GM19240 (cell line): ENCODE results near the gene KLF11.
A peak's percentile ranks its signal among the peaks of the same experiment; 100 is the strongest.
"Not testable (repeated sequence)": the region's sequence is repeated elsewhere in the genome, so short reads cannot be mapped to it uniquely, and the experiment has no call there.

ENCODE experiments used
- DNase-seq: peaks from one replicate; pipeline ENCODE4 v3.0.0; 2011; ENCODE audit warnings: low spot score; ENCODE audit not compliant: insufficient read length

The KLF11 gene

DNA sequence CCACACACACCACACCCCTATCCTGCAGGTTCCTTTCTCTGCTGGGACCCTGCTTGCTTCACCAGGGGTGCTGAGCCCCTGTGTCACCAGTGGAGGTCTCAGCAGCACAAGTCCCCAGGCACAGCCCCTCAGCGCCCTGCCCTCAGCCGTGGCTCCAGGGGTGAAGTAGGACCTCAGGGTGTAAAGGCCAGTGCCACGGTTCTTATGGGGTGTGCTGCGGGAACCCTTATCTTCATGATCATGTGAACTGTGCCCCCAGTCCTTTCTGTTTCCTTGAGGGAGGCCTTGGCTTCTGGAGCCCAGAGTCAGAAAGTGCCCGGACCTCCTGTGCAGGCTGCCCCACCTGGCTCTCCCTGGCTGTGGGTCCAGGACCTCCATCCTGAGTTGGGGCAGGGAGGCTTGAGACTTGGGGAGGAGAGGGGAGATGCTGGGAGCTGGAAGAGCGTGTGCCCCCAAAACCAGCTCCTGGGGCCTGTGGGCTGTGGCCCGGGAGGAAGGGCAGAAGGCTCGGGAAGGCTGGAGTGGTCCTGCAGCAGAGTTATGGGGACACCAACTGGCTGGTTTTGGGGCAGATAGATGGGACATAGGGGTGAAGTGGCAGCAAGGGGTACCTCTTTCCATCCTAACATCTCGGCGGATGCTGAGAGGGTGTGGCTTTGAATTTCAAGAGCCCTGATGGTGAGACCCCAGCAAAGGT, 20.2 kb upstream of the KLF11 start:
- DNase-seq = no peak

DNA sequence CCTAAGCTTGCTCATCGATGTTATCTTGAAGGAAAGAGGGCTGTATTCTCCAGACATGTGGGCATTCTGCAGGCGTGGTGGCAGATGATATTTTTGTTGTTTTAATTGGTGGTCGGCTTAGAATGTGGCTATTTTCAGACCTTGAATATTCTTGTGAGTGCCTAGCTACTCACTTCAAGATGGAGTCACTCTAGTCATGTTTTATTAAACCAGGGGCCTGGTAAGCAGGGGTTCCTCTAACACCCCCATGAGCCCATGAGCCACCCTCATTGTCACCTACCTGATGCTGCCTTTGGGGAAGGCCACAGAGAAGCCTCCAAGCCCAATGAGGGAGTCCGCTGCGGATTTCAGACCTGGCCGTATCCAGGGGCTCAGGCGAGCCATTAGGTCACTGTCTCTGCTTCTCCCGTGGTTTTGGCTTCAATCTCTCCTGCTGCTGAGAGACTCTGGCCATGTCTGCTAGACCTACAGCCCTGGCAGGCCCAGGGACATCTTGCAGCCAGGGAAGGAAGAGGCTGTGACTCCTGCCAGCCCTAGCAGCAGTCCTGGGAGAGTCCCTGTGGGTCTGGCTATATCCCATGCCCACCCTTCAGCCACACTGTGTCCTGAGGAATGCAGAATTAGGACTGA, 16.3 kb upstream of the KLF11 start:
- DNase-seq = no peak

DNA sequence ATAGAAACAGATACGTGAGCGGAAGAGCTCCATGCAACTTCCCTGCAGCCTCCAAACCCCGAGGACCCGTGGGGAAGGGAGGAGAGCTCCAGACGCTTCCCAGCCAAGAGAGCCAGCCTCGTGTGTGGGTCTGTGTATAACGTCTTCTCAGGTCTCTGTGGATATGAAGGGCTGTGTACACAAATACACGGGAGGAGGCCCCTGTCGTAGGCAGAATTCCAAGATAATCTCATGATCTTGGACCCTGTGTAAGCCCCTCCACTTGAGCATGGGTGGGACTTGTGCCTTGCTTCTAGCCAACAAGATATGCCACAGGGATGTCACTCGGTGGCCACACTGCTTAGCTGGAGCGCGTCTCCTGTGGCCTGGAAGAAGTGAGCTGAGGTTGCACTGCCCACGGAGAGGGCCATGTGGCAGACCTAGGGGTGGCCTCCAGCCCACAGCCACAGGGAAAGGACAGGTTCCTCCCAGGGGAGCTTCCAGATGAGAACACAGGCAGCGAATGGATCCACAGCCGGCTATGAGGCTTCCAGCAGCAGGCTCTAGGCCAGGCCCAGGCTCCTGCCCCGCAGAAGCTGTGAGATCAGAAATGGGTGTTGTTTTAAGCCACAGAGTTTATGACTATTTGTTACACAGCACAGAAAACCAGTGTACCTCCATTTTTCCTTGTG, 15.6 kb upstream of the KLF11 start:
- no peak for DNase-seq

DNA sequence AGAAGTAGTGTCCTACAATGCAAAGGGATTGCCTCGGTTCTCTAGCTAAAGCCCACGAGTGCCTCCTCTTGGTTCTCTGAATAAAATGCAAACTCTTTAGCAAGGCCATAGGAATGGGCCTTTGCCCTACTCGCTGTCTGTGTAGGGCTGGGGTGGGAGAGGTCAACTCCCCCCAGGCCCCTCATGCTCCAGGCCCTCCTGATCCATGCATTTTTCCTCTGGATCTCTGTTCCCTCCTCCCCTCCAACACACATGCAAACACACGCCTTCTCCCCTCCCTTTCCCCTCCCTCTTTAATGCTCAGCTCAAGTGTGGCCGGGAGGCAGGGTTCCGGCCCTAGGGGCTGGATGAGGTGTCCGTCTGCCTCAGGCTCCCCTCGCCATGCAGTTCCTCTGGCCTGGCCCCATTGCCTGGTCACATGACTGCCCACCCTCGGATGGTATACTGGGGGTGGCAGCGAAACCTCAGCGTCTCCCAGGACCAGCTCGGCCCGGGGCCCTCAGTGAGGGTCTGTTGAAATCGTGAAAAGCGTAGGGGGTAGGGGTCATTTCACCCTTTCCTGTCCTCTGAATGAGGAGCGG, 14.9 kb upstream of the KLF11 start:
- DNase-seq = no peak

DNA sequence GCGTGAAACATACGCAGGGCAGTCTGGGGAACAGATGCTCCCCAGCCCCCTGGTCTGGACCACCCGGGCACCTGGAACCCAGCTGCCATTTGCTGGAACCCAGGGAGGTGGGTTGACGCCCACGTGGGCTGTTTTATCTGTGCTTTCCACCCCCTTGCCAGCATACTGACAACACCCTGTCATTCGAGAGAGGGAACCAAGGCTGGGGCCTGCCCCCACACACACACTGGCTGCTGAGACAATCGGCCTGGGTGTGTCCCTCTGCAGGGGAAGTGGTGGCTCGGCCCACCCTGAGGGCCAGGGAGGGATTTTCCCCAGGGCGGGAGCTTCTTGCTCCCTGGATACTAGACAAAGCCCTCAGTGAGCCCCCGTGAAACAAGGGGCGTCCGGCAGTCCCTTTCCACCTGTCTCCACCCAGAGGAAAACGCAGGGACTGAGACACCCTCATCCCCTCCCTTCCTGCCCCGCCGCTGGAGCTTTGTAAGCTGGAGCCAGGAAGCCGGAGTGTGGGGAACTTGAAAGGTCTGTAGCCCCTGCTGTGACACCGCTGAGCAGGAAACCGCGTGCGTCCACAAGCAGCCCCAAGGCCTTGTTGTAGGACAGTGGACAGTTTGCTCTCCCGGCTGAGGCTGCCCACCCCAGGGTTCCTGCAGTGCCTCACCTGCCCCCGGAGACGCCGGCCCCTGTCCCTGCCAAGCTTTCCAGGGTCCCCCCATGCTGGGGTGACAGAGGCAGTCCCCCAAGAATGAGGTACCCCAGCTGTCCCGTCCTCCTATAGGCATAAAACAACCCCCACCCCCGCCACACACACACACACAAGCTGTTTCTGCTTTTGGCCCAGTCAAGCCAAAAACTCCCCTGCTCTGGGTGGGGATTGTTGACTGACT, 14.1 kb upstream of the KLF11 start:
- peak; percentile 61 for DNase-seq

DNA sequence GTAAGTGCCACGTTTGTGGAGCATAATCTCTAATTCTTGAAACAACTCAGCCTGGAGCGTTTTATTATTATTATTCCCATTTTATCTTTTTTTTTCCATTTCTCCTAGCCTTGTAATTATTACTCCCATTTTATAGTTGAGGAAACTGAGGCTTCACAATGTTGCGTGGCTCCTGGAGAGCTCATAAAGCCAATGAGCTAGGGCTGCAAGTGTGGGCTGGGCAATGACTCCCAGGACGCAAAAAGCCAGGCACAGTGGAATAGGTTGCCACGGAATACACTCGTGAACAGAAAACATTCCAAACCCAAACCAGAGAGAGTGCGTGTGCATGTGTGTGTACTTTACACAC, 13.5 kb upstream of the KLF11 start:
- DNase-seq = no peak

DNA sequence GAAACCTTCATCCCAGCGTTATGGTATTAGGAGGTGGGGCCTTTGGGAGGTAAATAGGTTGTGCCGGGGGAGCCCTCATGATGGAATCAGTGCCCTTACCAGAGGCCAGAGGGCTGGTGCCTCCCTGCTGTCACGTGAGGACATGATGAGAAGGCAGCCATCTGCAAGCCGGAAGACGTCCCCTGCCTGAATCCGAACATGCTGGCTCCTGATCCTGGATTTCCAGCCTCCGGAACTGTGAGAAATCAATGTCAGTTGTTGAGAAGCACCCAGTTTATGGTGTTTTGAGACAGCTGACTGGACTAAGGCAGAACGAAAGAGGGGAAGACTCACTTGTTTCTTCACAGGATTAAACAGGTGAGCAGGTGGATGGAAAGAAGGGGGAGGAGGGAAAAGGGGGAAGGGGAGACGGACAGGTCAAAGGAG, 13.0 kb upstream of the KLF11 start:
- DNase-seq = no peak

DNA sequence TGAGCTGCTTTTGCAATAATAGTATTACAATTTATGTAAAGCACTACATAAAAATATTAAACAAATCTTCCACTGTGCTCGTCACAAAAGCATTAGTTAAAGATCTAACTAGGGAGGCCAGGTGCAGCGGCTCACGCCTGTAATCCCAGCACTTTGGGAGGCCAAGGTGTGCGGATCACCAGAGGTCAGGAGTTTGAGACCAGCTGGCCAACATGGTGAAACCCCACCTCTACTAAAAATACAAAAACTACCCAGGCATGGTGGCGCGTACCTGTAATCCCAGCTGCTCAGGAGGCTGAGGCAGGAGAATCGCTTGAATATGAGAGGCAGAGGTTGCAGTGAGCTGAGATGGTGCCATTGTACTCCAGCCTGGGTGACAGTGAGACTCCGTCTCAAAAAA, 12.6 kb upstream of the KLF11 start:
- DNase-seq = not testable (repeated sequence)

DNA sequence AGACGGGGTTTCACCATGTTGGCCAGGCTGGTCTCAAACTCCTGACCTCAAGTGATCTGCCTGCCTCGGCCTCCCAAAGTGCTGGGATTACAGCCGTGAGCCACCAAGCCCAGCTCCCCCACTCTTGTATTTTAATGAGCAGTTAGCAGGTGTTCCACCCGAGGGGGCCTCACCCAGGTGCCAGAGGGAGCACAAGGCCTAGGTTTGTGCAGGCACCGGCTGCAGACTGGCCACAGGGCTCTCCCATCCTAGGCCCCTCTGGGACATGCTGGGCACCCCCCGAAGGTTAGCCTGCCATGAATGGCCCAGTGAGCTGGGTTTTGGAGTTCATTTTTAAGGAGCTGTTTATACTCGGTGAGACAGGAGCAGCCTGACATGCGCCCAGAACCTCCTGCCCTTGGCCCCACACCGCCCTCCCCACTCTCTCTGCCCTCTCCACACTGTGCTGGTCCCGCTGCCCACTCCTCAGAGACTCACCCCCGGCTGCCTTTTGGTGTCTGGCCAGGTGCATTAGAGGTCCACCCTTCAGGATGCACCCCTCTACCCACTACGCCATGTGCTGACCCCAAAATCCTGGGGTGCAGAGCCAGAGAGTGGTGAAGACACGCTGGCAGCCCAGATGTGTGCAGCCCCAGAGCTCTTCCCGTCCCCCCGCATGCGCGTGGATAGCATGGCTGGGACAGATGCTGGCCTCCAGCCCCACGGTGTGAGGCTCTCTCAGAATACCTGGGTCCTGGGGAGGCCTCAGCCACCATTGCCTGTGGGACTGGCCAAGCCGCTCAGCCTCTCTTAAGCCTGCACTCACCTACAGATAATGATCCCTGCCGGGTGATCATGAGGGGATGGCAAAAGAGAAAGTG, 11.2 kb upstream of the KLF11 start:
- DNase-seq = no peak

DNA sequence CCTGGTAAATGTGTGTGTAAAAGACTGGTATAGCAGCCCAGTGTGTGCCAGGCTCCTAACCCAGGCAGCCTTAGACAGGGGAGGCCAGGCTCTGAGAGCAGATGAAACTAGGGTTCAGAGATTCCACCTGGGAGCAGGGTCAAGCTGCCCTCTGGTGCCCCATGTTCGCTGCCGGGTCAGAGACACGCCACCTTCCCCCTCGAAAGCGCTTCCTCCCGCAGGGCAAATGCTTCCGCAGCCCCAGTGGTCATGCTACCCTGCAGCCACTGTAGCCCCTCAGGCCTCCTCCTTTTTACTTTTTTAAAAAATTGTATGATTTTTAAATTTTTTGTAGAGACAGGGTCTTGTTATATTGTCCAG, 10.6 kb upstream of the KLF11 start:
- DNase-seq = no peak

DNA sequence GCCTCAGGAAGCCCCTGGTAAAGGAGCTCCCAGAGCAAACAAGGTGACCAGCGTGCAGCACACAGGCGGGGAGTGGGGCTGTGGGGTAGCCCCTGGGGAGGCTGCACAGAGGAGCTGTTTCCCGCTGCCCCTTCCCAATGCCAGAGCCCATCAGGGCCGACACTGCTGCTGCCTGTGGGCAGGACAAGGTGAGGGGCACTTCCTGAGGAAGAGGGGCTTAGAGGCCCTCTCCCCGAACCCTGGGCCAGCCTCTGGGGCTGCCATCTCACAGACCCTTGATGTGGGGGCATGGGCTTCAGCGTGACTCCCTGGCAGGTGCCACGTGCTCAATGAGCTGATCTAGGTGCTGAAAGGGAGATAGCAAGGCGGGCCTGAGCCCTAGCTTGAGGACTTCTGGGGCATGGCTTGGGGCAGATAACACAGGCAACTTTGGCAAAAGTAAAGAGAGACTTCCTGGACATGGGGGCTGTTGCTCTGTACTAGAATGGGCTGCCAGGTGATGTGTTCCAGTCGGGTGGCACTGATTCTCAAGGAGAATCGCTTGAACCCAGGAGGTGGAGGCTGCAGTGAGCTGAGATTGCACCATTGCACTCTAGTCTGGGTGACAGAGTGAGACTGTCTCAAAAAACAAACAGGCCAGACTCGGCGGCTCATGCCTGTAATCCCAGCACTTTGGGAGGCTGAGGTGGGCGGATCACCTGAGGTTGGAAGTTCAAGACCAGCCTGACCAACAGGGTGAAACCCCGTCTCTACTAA, 9.9 kb upstream of the KLF11 start:
- no peak for DNase-seq

DNA sequence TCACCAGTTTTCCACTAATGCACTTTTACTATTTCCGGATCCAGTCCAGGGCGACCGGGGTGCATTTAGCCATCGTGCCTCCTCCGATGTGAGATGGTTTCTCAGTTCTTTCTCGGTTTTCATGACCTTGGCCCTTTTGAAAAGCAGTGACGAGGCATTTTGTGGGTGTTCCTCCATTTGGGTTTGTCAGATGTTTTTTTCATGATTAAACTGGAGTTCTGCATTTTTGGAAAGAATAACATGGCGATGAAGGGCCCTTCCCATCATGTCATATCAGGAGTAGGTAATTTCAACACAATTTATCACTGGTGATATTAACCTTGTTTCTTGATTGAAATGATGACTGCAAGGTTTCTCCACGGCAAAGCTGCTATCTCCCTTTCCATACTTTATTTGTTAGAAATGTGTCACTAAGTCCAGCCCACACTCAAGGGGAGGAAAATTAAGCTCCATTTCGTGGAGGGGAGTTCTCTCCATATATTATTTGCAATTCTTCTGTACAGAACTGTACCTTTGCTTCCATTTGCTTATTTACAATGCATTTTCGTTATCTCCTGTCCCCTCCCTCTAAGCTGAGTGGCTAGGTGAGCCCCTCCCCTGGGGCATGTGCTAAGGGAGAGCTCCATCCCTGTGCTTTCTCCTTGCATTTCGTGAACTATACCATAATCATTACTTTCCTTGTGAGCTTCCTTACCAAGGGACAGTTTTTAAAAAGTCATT, 8.9 kb upstream of the KLF11 start:
- no peak for DNase-seq

DNA sequence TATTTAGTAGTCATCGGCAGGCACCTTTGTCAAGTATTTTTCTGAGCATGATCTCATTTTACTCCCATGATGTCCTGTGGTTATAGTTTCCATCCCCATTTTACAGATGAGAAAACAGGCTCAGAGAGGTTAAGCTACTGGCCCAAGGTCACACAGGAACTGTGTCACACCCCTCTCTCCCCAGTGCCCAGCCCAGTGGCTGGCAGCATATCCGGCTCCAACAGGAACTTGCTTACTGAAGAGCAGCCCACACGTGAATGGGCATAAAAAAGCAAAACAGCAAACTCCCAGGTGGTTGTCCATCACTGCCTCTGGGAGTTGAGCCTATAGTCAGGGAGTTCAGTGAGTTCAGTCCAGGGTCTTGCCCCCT, 8.3 kb upstream of the KLF11 start:
- no peak for DNase-seq

DNA sequence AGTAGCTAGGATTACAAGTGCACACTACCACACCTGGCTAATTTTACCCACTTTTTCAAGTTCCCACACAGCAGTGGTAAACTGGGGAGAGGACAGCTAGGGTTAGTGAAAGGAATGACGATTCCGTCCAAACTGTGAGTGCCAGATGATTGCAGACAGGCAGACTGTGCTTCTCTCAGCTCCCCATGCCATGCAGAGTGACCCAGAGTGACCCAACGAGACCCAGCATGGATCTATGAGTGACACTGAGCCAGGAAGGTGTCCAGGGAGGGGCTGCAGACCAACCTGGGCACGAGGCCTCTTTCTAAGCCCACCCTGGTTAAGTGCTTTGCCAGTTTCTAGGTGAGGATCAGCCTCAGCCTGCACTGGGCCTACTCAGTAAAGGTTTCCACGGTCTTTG, 7.7 kb upstream of the KLF11 start:
- no peak for DNase-seq

DNA sequence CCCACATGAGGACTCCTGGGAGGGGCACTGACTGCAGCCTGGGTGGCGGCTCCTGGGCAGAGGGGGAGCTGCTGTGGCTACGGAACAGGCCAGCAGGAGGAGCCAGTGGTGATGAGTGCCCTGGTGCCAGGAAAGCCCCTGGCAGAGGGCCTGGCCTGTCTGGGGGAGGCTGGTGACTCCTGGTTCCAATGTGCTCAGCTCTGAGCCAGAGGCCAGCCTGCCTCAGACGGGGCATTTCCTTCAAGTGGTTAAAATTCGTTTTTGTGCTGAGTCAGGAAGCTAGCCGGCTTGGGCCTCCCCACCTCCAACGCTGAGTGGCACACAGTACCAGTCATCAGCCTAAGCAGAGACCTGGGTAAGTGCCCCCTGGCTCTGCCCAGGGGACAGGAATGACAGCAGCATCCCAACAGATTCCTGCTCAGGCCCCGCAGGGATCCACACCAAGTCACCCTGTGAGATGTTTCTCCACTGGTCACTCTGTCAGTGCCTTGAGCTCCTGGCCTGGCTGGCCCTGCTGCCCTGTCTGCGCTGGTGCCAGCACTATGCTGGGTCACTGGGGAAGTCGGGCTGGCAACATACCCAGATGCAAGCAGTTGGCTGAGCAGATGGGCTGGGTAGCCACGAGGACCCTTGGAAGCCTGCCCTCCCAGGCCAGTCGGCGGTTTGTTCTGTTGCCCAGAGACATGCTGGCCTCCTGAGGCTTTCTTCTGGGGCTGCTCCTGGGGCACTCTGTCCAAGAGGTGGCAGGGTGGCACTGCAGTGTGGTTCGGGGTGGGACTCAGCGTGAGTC, 7.1 kb upstream of the KLF11 start:
- no peak for DNase-seq

DNA sequence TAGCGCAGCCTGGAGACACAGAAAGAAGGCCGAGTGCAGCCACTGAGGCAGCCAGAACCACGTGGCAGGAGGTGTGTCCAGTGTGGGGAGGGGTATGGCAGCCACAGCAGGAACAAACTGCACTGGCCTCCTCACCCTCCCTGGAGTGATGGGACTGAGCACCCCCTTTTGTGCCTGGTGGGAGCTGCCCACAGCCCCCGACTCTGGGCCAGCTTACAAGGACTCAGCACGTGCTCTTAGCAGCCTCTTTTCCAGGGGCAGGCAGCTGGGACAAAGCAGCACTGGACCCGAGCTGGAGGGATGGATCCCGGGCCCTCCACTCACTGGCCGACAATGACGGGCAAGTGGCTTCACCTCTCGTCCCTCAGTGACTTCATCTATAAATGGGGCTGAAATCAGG, 5.2 kb upstream of the KLF11 start:
- no peak for DNase-seq

DNA sequence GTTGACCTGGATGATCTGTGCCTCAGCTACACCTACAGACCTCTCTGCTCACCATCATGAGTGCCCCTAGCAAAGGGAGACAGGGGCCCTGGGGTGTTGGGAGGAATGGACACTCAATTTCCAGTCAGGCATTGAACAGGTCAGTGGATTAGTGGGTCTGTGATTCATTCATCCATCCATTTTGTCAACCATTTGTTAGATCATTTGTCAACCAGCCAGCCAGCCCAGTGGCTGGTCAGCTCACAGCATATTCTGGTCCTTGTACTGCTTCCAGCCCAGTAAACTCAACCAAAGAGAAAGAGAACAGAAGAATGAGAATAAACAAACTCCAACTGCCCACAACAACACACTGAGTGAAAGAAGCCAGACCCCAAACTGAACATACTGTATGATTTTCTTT, 4.6 kb upstream of the KLF11 start:
- DNase-seq = no peak

DNA sequence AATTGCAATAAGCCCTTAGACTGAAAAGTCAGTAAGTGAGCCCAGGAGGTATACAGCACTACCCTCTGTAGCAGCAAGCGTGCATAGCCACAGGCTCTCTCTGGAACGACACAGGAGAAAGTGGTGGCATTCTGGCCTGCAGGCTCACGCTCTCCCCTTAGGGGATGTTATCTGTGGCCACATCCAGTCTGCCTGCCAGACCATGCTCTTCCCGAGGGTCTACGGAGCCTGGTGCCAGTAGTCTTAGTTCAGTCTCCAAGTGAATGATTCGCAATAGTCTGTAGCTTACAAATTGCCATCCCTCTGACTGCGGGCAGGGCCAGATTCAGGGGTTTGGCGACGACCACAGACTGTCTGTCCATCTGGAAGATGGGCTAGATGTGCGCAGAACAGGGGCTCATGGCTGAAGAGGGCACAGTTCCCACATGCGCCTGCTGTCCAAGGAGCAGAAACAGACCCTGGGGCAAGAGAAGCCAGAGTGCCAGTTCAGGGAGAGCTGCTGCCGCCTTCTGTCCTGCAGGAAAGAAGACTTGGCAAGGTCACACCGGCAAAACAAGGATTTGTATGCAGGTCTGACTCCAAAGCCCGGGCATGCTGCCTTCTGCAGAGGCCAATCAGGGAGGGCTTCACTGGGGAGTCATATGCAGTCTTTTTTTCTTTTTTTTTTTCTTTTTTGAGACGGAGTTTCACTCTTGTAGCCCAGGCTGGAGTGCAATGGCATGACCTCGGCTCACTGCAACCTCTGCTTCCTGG, 3.5 kb upstream of the KLF11 start:
- no peak for DNase-seq
